HG02885 (cell line): ENCODE measurements around the gene EXTL1.

Source experiments
- ATAC-seq: cut with Tn5 transposase; IDR thresholded peaks from one replicate; pipeline ENCODE4 v1.9.1; 2021; ENCODE audit warnings: mild to moderate bottlenecking; ENCODE audit not compliant: unreplicated experiment, poor library complexity

Gene EXTL1

DNA sequence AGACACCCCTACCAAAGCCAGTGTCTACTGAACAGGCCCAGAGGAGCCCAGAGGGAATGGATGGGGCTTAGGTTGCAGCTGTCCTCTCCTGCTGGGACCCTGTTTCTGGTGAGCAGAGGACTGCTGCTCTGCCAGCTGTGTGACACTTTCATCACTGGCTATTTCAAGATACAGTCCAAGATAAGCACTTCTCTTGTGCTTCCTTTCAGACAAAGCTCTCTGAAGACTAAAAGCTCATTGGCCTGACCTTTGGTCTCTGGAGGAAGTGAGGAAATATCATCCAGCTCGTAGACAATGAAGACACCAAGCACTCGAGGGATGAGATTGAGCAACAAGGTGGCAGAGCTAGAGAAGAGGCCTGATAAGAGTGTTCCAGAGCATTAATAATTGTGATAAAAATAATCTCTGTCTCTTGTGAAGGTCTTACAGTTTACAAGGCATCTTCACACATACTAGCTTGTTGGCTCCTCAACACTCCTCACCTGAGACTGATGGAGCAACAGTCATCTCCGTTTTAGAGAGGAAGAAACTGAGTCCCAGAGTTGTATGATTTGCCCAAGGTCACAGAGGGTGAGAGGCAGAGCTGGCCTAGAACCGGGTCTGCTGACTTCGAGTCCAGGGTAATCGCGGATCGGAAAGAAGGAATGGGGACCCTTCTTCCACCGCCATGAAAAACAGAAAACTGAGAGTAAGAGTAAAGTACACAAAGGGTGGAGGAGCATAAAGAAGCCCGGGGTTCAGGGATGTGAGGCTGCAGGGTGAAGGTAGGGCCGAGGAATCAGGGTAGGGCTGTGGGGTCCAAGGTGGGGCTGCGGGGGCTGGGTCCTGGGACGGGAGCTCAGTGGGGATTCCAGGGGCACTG, 24.4 kb upstream of the EXTL1 start:
- ATAC-seq: no peak

DNA sequence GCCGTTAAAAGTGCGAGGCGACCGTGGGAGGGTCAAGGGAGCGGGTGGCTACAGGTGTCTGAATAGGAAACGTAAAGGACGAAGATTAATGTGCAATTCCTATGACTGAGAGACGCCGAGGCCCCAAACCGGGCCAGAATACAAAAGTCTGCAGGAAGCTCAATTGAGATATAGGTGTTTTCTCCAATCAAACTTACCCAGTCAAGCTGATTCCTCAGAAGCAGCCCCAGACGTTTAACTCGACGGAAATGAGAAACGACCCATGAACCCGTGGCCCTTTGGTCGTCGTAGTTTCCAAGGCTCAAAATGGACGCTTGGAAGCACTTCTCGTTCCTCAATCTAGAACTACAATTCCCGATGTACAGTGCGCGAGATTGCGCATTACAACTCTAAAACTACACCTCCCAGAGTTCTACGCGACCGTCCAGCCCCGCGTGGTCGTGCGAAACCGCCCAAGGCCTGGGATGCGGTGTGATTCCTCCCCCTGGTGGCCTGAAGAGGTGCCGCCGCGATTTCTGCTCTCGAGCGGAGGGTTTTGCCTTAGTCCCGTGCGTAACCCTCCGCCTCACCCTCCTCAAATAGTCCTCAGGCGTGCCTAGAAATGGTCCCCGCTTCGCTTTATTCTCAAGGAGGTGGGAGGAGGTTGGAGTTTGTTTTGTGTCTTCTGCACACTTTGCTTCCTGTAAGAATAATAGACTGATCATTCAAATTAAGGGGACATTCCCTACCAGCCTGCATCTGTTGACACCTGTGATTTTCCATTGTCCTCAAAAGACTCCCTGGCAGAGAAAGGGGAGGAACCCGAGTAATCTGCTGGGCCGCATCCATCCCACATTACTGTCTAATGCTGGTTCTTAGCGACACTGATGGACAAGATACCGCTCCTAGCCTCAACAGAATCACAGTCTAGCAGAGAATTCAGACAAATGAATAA, 23.5 kb upstream of the EXTL1 start, which contains the start of gene PAFAH2:
Gene PAFAH2, minus strand, starts transcription at position 236 of the 934 bp plus-strand sequence. CDS start 7,247 bp downstream, outside the sequence.
- peak; percentile 96 for ATAC-seq

DNA sequence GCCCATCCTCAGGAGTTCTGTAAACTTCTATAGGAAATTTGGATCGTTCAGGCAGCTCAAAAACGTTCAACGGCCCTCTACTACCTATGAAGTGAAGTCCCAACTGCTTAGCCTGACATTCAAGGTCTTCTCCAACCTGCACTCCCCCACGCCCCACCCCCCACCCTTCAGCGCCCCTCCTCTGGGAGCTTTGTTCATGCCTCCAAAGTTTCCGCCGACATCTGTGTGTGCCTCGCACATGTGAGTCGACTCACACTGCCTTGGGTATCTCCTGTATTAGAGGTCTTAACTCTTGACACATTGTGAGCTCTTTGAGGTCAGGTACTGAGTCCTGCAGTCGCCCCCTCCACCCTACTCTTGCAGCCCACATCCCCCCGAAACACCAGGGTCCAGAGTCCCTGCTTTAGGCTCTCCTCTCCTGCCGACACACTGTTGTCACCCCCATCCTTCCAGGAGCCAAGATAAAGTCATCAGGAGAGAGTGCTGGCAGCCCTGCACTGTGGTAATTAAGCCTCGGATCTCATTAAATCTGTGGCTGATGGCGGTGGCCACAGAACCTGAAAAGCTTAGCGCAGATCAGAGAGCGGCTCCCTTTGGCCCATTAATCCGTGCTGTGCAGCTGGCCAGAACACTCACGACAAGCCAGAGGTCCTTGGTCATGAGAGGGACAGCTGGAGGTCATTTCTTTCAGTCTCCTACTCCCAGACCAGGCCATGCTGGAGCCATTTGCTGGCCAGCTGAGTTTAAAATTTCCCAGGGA, 22.4 kb upstream of the EXTL1 start:
- no peak for ATAC-seq

DNA sequence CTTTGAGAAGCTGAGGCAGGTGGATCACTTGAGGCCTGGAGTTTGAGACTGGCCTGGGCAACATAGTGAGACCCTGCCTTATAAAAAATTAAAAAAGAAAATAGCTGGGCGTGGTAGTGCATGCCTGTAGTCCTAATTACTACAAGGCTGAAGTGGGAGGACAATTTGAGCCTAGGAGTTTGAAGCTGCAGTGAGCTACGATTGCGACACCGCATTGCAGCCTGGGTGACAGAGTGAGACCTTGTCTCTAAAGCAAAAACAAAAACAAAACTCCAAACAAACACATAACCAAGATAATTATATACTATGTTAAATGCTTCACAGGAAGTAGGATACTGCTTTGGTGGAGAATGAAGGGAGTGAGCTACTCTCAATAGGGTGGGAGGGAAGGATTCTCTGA, 18.3 kb upstream of the EXTL1 start:
- ATAC-seq: no peak

DNA sequence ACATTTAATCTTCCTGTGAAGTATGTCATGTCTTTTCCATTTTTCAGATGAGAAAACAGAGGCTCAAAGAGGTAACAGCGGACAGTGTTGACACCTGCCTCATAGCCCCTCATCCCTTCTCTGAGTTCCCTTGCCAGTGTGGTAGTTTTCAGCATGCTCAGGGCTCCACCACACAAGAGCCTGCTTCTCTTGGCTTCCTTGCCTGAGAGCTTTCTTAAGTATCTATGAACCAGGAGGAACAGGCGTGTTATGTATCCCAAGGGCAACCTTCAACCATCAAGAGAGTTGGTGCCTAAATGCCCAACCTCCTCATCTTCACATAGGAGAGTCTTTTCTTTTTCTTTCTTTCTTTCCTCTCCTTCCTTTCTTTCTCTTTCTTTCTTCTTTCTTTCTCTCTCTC, 17.8 kb upstream of the EXTL1 start:
- no peak for ATAC-seq

DNA sequence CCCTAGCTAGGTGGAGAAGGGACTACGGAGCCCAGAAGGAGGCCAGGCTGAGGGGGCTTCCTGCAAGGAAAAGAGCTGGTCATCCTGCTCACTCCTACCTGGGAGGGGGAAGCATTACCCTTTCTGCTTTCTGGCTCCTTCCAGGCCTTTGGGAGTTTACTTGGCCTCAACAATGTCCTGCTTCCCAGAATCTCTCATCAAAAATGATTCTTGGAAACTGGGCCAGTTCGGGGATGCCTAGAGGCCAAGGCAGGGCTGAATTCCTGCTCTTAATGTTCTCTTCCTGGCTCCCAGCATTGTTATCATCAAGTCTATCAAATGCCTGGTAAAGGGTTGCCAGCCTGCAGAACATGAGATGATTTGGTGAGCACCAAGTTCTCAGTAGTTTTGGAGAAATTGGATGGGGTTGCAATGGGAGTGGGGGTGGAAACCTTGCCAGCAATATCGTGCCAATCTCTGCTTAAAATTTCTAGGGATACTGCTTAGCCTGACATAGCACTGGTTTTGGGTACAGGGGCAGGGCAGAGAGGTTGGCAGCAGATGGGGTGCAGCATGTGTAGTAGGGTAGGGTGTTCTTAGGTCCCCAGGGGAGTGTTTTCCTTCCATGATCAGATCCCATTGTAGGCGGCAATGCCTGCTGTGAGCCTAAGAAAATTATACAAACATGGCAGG, 16.0 kb upstream of the EXTL1 start:
- no peak for ATAC-seq

DNA sequence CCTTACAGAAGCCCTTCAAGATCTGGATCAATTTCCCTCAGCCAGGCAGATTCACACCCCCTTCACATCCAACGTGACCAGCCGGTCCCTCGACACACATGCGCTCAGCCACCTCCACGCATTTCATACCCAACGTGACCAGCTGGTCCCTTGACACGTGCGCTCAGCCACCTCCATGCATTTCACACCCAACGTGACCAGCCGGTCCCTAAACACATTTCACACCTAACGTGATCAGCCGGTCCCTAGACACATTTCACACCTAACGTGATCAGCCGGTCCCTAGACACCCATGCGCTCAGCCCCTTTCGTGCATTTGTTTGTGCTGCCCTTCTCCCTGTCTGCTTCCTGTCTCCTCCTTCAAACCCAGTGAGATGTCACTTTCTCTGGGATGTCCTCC, 14.9 kb upstream of the EXTL1 start:
- ATAC-seq: no peak

DNA sequence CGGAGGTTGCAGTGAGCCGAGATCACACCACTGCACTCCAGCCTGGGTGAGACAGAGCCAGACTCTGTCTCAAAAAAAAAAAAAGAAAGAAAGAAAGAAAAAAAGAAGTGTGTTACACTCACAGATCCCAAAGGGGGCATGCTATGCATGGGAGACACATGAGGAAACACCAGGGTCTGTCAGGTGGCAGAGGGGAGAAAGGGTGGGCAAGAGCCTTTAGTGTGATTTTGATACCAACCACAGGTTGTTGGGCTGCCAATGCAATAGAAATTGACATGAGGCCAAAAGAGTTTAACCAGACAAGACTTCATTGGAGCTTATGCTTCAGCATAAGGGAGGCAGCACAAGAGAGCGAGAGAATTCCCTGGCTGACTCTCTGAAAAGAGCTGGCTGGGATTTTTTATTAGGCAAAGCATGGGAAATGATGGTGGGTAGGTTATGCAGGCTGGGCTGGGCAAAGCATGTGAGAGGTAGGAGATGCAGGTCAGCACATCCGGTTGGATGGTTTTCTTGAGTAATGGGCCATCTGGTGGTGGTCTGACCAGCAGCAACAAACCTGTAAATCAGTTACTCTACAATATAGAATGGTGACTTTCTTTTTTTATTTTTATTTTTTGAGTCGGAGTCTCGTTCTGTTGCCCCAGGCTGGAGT, 11.7 kb upstream of the EXTL1 start:
- ATAC-seq: no peak

DNA sequence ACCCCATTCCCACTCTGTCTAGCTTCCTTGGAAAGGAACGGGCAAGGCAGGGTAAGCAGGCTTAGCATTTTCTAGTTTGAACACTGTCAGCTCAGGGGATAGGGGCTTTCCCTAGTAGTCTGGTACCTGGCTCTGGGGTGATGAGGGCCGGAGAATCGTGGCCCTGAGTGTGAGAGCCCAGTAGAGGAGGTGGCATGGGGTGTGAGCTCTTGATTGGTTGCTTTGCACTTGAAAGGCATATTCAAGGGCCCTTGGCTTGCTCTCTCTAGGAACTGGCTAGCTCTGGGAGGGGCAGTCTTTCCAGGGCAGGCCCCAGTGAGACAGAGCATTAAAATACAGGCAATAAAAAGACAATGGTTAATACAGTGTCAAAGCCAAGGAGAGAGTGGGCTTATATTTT, 10.8 kb upstream of the EXTL1 start:
- no peak for ATAC-seq

DNA sequence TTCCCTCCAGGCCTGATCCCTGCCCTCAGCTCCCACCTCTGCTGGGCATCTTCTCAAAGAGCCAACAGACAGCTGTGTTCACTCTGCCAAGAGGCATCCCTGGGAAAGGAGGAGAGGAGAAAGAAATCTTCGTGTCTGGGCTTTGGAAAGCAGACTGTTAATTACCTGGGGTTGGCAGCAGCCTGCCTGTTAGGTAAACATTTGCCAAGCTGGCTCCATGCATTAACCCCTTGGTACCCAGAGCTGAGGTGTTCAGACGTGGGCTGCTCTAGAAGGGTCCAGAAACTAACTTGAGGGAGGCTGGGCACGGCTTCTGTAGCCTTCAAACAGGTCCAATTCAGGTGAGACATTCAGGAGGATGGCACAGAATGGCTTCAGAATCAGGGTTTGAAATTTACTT, 8.7 kb upstream of the EXTL1 start:
- ATAC-seq: no peak

DNA sequence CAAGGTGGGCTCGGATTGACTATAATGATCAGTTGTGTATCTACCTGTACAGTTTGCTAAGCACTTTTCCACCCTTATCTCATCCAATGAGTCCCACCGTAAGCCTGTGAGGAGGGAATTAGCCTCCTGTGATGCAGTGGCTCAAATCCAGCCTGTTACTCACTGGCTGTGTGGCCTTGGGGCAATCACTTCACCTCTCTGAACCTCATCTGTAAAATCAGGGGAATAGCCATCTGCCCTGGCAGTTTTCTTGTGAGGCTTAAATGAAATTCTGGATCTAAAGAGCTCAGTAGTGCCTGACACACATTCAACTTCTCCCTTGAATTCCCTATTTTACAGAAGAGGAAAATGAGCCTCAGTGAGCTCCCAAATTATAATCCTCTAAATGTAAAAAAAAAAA, 7.4 kb upstream of the EXTL1 start:
- no peak for ATAC-seq

DNA sequence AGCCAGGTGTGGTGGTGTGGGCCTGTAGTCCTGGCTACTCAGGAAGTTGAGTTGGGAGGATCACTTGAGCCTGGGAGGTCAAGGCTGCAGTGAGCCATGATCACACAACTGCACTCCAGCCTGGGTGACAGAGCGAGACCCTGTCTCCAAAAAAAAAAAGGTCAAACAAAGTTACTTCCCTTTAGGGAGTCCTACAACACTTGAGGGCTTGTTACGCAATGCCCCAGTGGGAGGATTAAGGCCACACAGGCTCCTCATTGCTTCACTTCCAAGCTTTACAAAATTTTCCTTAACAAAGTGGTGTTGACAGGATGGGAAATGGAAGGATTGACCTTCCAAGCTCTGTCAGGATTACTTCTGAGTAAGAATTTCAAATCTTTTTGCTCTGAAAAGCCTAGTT, 6.2 kb upstream of the EXTL1 start:
- ATAC-seq: no peak

DNA sequence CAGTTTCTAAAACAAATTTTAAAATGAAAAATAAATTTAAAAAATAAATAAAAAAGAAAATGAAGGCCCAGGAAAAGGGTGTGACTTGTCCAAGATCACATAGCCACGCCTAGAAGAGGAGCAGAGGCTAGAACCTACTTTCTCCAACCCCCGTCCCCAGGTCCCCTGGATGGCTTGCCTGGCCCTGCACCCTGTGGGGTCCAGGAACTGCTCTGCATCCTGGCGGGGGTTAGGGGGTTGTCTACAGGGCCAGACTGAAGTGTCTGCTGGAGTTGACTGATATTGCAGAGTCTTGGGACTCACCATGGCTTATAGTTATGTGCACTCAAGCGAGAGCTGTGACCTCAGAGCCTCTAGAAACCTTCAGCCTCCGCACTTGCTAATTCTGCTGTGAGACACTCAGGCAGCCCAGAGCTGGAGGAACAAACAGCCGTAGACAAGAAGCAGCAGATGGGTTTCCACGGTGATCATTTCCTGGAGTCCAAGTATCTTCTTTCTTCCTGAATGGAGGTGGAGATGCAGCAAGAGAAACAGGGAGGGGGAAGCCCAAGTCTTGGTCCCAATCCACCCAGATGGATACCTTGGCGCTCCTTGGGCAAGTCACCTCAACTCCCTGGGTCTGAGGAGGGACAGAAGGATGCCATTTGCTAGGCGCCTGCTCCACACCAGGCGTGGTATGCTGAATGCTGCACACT, 5.2 kb upstream of the EXTL1 start:
- ATAC-seq: no peak

DNA sequence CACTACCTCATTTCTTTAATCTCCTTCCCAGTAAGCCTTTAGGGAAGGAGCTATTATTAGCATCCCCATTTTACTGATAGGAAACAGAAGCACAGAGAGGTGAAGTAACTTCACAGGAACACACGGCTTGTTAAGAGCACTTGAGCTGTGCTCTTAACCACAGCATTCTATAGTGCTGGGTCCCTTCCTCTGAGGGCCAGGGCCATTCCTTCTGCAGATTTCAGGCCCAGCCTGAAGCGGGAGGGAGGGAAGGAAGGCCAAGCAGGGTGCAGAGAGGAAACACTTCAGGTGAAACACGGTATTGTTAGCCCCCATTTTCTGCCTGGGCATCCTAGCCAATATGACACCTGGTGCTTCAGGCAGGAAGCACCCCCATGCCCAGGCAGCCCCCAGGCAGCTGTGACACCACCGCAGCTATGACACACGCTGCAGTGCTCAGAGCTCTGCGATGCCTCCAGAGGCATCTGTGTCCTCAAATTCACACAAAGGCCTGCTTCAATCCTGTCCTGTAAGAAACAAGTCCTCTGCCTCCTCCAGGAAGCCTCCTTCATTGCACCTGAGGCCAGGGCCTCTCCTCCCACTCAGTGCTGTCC, 4.5 kb upstream of the EXTL1 start:
- ATAC-seq: no peak

DNA sequence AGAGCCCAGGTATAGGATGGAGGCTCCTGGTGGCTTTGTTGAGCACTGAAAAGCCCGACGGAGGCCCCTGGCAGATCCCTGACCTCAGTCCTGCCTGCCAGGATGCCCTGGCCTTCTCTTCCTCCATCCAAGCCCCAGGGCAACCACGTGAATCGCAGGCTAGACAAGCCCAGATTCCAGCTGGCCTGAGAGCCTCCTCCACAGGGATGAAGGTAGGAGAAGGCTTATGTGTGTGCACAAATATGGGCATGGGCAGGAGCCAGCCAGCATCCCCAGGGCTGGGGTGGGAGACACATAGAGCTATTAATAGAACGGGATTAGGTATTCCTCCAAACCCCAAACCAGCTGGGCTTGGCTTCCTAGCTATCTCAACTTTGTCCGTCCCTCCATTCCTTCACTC, 4.0 kb upstream of the EXTL1 start:
- ATAC-seq: no peak

DNA sequence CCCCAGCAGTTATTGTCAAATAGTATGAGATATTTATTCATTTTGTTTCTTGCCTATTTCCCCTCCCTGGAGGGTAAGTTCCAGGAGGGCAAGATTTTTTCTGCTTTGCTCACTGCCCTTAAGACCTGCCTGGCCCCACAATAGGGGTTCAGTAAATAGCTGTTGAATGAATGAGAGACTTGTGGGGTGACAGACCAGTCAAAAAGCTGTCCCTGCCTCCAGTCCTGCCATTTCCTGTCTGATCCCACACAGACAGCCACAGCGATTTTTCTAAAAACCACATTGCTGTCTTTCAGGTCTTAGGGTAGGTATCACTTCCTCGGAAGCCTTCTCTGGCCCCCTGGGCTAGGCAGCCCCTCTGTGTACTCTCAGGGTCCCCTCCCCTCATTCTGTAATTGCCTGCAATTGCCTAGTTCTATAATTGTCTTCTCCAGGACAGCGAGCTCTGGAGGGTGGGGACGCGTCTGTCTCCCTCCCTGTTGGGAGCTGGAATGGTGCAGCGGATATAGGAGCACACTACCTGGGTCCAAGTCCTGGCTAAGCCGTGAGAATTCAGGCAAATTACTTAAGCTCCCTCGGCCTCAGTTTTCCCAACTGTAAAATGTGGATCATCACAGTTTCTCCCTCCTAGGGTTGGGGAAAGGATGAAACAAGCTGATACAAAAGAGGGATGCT, 1.8 kb upstream of the EXTL1 start:
- ATAC-seq: no peak

DNA sequence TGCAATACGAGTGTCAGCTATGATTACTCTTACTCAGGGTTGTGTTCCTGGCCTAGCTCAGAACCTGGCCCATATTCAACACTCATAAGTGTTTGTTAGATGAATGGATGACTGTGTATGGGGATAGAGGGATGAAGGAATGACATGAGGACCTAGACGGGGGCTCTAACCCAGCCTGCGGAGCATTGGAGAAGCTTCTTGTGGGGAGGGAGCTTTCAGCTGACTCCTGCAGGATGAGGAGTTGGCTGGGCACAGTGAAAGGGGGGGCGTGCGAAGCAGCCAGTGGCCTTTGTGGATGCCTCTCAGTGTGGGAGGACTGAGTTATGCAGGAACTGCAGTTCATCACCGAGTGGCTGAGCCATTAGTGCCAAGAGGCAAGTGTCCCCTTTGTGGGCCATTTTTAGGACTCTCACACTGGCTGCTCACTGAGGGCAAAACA, 1.2 kb upstream of the EXTL1 start:
- no peak for ATAC-seq
